Body of pancreas (tissue), 4 donors: ENCODE data around the gene SLX9.

Source experiments
- CTCF ChIP-seq, 7 experiments: fragments of 450-650 bp in 4 of 7; fragments of 200-600 bp in 3 of 7; sonication (generic) in 3 of 7; IDR thresholded peaks; one replicate each; pipeline ENCODE4 v1.5.1; 2016 to 2019; ENCODE audit warnings: antibody characterized with exemption in 7 of 7
- POLR2A ChIP-seq, 3 donors: fragments of 450-650 bp; IDR thresholded peaks; one replicate each; pipeline ENCODE4 v1.6.1; 2016; ENCODE audit warnings: antibody characterized with exemption in 3 of 3, mild to moderate bottlenecking in 2 of 3

DNA sequence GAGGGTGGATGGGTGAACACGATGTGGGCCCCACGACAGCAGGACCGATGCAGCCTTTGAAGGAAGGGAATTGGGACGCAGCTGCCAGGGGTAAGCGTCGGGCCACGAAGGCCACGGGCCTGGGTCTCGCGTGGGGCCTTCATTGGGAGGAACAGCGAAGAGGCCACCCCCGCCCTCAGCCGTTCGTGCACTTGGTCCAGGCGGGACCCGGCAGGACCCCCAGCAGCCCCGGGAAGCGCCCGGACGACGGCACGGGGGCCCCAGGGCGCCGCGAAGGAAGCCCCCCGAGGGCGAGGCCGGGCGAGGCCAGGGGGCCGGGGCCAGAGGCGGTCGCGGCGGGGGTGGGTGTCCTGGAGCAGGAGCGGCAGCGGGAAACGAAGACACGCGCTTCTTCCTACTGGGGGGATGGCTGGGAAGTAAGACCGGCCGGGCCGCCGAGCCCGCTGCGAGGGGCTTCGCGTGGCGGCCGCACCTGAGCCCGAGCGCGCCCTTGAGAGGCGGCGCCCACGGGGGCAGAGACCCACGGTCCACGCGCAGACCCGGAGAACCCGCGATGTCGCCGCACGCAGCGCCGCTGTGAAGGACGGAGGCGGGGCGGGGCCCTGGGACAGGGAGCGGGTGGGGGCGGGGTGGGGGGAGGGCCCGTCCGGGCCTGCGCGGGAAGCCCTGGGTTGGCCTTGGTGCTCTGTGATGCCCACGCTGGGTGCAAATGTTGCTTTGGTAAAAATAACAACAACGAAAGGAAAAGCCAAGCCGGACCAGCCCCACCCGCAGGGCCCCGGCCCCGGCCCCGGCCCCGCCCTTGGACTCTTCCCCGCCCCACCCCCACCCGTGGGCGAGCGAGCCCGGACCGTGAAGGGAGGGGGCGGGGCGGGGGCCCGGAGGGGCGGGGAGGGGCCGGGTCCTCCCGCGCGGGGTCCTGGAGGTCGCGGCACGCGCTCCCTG is 78.6 kb downstream of the SLX9 start:
- TF ChIP-seq CTCF (IDR thresholded peaks at IDR 0.05) (no peak), POLR2A (IDR thresholded peaks at IDR 0.05) (no peak)
